Right lobe of liver (tissue), 6 donors: ENCODE measurements around the gene FOXK2. TPM values are rescaled to one million over a fixed set of nuclear protein-coding genes. Genes with fewer than 3 reads are reported as not detected.
"Not testable (repeated sequence)": the region's sequence is repeated elsewhere in the genome, so short reads cannot be mapped to it uniquely, and the experiment has no call there.

ENCODE experiments used
- ATAC-seq, 4 donors: fragments of 200-7000 bp; cut with Tn5 transposase; one replicate each; pipeline ENCODE4 v1.9.1; 2020; ENCODE audit warnings: mild to moderate bottlenecking in 4 of 4, moderate library complexity in 4 of 4
- DNase-seq, 3 donors: peaks; one replicate each; pipeline ENCODE4 v3.0.0-alpha.2; 2020
- H3K27ac ChIP-seq, 3 donors: fragments of 200-600 bp; one replicate each; pipeline ENCODE4 v1.8.0; 2022
- H3K27me3 ChIP-seq, 2 donors: fragments of 200-600 bp; one replicate each; pipeline ENCODE4 v1.8.0; 2022
- H3K36me3 ChIP-seq, 4 donors: fragments of 200-600 bp; sonication (generic) in 1 of 4; one replicate each; pipeline versions ENCODE4 v1.5.1 to v1.8.0; 2017 to 2022; ENCODE audit warnings: control low read depth in 1 of 4
- H3K4me1 ChIP-seq, 4 donors: fragments of 200-600 bp; sonication (generic) in 1 of 4; one replicate each; pipeline versions ENCODE4 v1.5.1 to v1.8.0; 2017 to 2022; ENCODE audit warnings: control low read depth in 1 of 4
- H3K4me3 ChIP-seq, 3 donors: fragments of 200-600 bp; one replicate each; pipeline ENCODE4 v1.8.0; 2022
- H3K9me3 ChIP-seq, 4 donors: fragments of 200-600 bp; sonication (generic) in 1 of 4; one replicate each; pipeline versions ENCODE4 v1.5.1 to v1.8.0; 2017 to 2022; ENCODE audit warnings: control low read depth in 1 of 4
- POLR2A ChIP-seq: fragments of 450-650 bp; IDR thresholded peaks from one replicate; pipeline ENCODE4 v1.6.1; 2017; ENCODE audit warnings: antibody characterized with exemption, mild to moderate bottlenecking
- WGBS: methylation state at CpG from one replicate; pipeline ENCODE4 v1.1.6; 2018; ENCODE audit warnings: low coverage, low lambda C conversion rate; ENCODE audit not compliant: insufficient coverage; ENCODE audit errors: missing lambda C conversion rate; 5-methylcytosine and 5-hydroxymethylcytosine counted together
- intact Hi-C, 2 donors: fragments of 100-400 bp; cut with DNase I; formaldehyde crosslinking; loops; one replicate each; pipeline versions ENCODE4 v1.11.2 to v1.14.1; 2022
- total RNA-seq, 6 experiments: library from RNA; depleted of rRNA in 2 of 6; stranded (reverse); fragments of >200 nt in 2 of 6; fragmentation: NEBNext Ultra II Directional in 3 of 6; extraction: Animal tissue kit (Norgen Biotek cat#: 25700) in 3 of 6; gene quantifications; one replicate each; pipeline versions ENCODE4 v1.1.0 to v1.2.4, GENCODE V29; 2016 to 2023
- TF ChIP-seq, protein P1 (sequence below), 4 donors: fragments of 200-600 bp in 3 of 4; fragments of 450-650 bp in 1 of 4; IDR thresholded peaks; one replicate each; pipeline versions ENCODE4 v1.5.1 to v1.8.0; 2016 to 2022; ENCODE audit warnings: antibody characterized with exemption in 4 of 4, mild to moderate bottlenecking in 2 of 4
- donor health status: DM: no; HTN: yes; CAD: no.
- donor health status: DM: no; HTN: no; CAD: no.
- donor health status: DM: no; HTN: no; CAD: no.
- donor health status: DM: no; HTN: yes; CAD: no.
- donor health status: DM: no; HTN: yes; CAD: no.

FOXK2 gene
- total RNA-seq, 6 experiments from 2014 or later, result 14.1 to 20.5 (median 16.1) TPM

- intact Hi-C loops, result loop anchor here in 1 of 2 donors (10.0 kb wide), 1 partner anchor 198 kb away; the partner anchor contains the start of gene TEX19
- TF ChIP-seq, protein P1, sequence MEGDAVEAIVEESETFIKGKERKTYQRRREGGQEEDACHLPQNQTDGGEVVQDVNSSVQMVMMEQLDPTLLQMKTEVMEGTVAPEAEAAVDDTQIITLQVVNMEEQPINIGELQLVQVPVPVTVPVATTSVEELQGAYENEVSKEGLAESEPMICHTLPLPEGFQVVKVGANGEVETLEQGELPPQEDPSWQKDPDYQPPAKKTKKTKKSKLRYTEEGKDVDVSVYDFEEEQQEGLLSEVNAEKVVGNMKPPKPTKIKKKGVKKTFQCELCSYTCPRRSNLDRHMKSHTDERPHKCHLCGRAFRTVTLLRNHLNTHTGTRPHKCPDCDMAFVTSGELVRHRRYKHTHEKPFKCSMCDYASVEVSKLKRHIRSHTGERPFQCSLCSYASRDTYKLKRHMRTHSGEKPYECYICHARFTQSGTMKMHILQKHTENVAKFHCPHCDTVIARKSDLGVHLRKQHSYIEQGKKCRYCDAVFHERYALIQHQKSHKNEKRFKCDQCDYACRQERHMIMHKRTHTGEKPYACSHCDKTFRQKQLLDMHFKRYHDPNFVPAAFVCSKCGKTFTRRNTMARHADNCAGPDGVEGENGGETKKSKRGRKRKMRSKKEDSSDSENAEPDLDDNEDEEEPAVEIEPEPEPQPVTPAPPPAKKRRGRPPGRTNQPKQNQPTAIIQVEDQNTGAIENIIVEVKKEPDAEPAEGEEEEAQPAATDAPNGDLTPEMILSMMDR (IDR thresholded peaks at IDR 0.05), result no peak
- no peak for TF ChIP-seq POLR2A
- peaks cover 0 to 23% (median 5%) of the 10 kb centered on the region in 4 donors for H3K4me1 ChIP-seq
- no peaks in the 10 kb centered on the region for H3K9me3 ChIP-seq
- WGBS, result 43% methylated on average over 11 of the region's 13 CpGs
- no peaks in the 10 kb centered on the region for H3K36me3 ChIP-seq
- H3K27ac ChIP-seq, result no peak overlapping the region
- H3K4me3 ChIP-seq, result no peak overlapping the region
- no peak for DNase-seq
- H3K27me3 ChIP-seq, result no peaks in the 10 kb centered on the region
- no peak for ATAC-seq
These were observed 33.0 kb downstream of the FOXK2 start for GRCh38 chr17:82552580-82552979.

GRCh38 chr17:82553210-82553930 lies 33.8 kb downstream of the FOXK2 start:
- WGBS, result 54% methylated on average over 3 of the region's 18 CpGs
- Histone ChIP-seq H3K4me1 (peaks cover 0 to 25% (median 5%) of the 10 kb centered on the region in 4 donors), H3K4me3 (no peak overlapping the region), H3K36me3 (no peaks in the 10 kb centered on the region), H3K27ac (no peak overlapping the region), H3K27me3 (no peaks in the 10 kb centered on the region), H3K9me3 (no peaks in the 10 kb centered on the region)
- DNase-seq (no peak), ATAC-seq (peak in 1 of 4 donors; percentile 9)
- TF ChIP-seq, protein P1 (IDR thresholded peaks at IDR 0.05), result no peak
- TF ChIP-seq POLR2A, result no peak
- intact Hi-C loops, result loop anchor here in 1 of 2 donors (10.0 kb wide), 1 partner anchor 199 kb away; the partner anchor contains the start of gene TEX19

DNA sequence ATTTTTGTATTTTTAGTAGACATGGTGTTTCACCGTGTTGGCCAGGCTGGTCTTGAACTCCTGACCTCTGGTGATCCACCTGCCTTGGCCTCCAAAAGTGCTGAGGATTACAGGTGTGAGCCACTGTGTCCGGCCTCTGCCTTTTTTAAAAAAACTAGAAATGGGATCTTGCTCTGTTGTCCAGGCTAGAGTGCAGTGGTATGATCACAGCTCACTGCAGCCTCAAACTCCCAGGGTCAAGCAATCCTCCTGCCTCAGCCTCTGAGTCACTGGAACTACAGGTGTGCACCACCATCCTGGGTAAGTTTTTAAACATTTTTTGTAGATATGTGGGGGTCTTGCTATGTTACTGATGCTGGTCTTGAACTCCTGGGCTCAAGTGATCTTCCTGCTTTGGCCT lies 38.0 kb downstream of the FOXK2 start:
- not testable (repeated sequence) for ATAC-seq, DNase-seq, H3K36me3 ChIP-seq, H3K9me3 ChIP-seq, H3K4me3 ChIP-seq, H3K27me3 ChIP-seq, H3K27ac ChIP-seq
- intact Hi-C loops, result loop anchor here in 1 of 2 donors (10.0 kb wide), 1 partner anchor 203 kb away; the partner anchor contains the start of gene TEX19
- WGBS, result 90% methylated on average over 2 of the region's 2 CpGs
- H3K4me1 ChIP-seq, result peaks cover 0 to 32% (median 10%) of the 10 kb centered on the region in 4 donors

DNA sequence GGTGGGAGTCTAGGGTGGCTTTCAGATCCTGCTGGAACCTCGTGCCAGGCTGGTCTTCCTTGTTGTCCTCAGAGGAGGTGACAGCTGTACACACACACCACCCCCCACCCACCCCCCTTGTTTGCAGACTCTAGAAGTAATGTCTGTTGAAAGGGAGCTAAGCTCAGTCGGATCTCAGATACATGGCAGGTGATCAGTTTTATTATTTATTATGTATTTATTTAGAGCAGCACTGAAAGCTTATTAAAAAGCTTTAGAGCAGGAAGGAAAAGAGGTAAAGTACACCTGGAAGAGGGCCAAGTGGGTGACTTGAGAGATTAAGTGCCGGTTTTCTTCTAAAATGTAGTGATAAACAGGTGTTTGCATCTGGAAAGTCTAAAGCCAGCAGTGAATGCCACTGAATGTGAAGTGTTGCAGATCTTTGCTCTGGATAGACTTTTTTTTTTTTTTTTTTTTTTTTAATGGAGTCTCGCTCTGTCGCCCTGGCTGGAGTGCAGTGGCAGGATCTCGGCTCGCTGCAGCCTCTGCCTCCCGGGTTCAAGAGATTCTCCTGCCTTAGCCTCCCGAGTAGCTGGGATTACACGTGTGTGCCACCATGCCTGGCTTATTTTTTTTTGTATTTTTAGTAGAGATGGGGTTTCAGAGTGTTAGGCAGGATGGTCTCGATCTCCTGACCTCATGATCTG lies 40.2 kb downstream of the FOXK2 start:
- DNase-seq (no peak), ATAC-seq (no peak)
- TF ChIP-seq, protein P1 (IDR thresholded peaks at IDR 0.05), result no peak
- no peak for TF ChIP-seq POLR2A
- no peaks in the 10 kb centered on the region for H3K9me3 ChIP-seq
- no peak overlapping the region for H3K27ac ChIP-seq
- no peak overlapping the region for H3K4me3 ChIP-seq
- WGBS, result 67% methylated on average over 9 of the region's 11 CpGs
- H3K36me3 ChIP-seq, result no peaks in the 10 kb centered on the region
- intact Hi-C loops, result loop anchor here in 1 of 2 donors (10.0 kb wide), 1 partner anchor 205 kb away; the partner anchor contains the start of gene TEX19
- H3K4me1 ChIP-seq, result peaks cover 0 to 39% (median 8%) of the 10 kb centered on the region in 4 donors
- H3K27me3 ChIP-seq, result no peaks in the 10 kb centered on the region

DNA sequence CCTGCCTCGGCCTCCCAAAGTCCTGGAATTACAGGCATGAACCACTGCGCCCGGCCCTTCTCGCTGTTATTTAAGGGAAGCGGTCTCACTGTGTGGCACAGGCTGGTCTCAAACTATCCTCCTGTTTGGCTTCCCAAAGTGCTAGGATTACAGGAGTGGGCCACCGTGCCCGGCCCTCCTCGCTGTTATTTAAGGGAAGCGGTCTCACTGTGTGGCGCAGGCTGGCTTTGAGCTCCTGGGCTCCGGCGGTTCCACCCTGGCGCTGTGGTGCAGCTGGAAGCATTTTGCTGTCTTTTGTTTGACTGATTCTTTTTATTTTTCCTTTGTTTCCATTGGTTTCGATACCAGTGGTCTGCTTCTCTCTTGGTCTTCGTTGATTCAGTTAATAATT lies 40.7 kb downstream of the FOXK2 start:
- no peak for TF ChIP-seq POLR2A
- TF ChIP-seq, protein P1 (IDR thresholded peaks at IDR 0.05), result no peak
- intact Hi-C loops, result no loop called here
- Histone ChIP-seq H3K27ac (no peak overlapping the region), H3K4me1 (peaks cover 0 to 36% (median 8%) of the 10 kb centered on the region in 4 donors), H3K9me3 (no peaks in the 10 kb centered on the region), H3K36me3 (peaks cover 0 to 5% (median 3%) of the 10 kb centered on the region in 4 donors), H3K4me3 (no peak overlapping the region), H3K27me3 (no peaks in the 10 kb centered on the region)
- WGBS, result 94% methylated on average over 13 of the region's 15 CpGs
- DNase-seq, result no peak
- no peak for ATAC-seq
